K562 (cell line): ENCODE measurements around the gene FOXI1. TPM values are rescaled to one million over a fixed set of nuclear protein-coding genes. Genes with fewer than 3 reads are reported as not detected.
A peak's percentile ranks its signal among the peaks of the same experiment; 100 is the strongest.

Experiments
- C11orf30 ChIP-seq: fragments of 450-650 bp; IDR thresholded peaks from 2 replicates; pipeline ENCODE4 v1.6.1; 2016; ENCODE audit warnings: low read depth, mild to moderate bottlenecking
- CBFA2T2 ChIP-seq: fragments of 450-650 bp; conservative IDR thresholded peaks from 2 replicates; pipeline ENCODE4 v1.6.1; 2017; ENCODE audit warnings: mild to moderate bottlenecking
- CTCF ChIP-seq, 3 experiments: IDR thresholded peaks in 2 of 3; conservative IDR thresholded peaks in 1 of 3; 2 replicates each; pipeline ENCODE4 v1.5.1; 2011 to 2012; ENCODE audit warnings: low read length in 3 of 3, mild to moderate bottlenecking in 3 of 3, control low read depth in 2 of 3, improper control_type of control experiment in 1 of 3, inconsistent platforms in 1 of 3, low read depth in 1 of 3, mixed read lengths in 1 of 3, moderate library complexity in 1 of 3; ENCODE audit not compliant: insufficient read depth in 2 of 3
- EWSR1 ChIP-seq: fragments of 450-650 bp; IDR thresholded peaks from 2 replicates; pipeline ENCODE4 v1.6.1; 2018; ENCODE audit warnings: borderline replicate concordance, mild to moderate bottlenecking, low read depth, moderate library complexity; ENCODE audit not compliant: partially characterized antibody
- KHSRP ChIP-seq: fragments of 450-650 bp; IDR thresholded peaks from 2 replicates; pipeline ENCODE4 v1.6.1; 2017
- MAFG ChIP-seq: fragments of 450-650 bp; conservative IDR thresholded peaks from 2 replicates; pipeline ENCODE4 v1.6.1; 2016; ENCODE audit warnings: missing genetic modification characterization, missing compliant biosample characterization
- MAX ChIP-seq: sonication (generic); formaldehyde crosslinking; IDR thresholded peaks from 2 replicates; pipeline ENCODE4 v1.9.0; 2022; ENCODE audit warnings: mild to moderate bottlenecking, missing genetic modification reagents
- NFE2 ChIP-seq: IDR thresholded peaks from 2 replicates; pipeline ENCODE4 v1.6.1; 2014; ENCODE audit warnings: antibody characterized with exemption, low read depth
- NR2F6 ChIP-seq: fragments of 450-650 bp; formaldehyde crosslinking; IDR thresholded peaks from 2 replicates; pipeline ENCODE4 v1.4.0; 2020; ENCODE audit warnings: mild to moderate bottlenecking
- PKNOX1 ChIP-seq: fragments of 450-650 bp; IDR thresholded peaks from 2 replicates; pipeline ENCODE4 v1.6.1; 2016
- POLR2B ChIP-seq: fragments of 450-650 bp; IDR thresholded peaks from 2 replicates; pipeline ENCODE4 v1.6.1; 2018; ENCODE audit warnings: low read depth; ENCODE audit not compliant: partially characterized antibody
- RAD21 ChIP-seq, 2 experiments: fragments of 250-450 bp in 1 of 2; fragments of 450-650 bp in 1 of 2; sonication (Bioruptor Pico) in 1 of 2; formaldehyde crosslinking in 1 of 2; IDR thresholded peaks in 1 of 2; conservative IDR thresholded peaks in 1 of 2; 2 replicates each; pipeline versions ENCODE4 v1.4.0 to v1.8.0; 2020 to 2022; ENCODE audit warnings: mild to moderate bottlenecking in 2 of 2, moderate library complexity in 1 of 2
- RAD51 ChIP-seq: fragments of 450-650 bp; IDR thresholded peaks from 2 replicates; pipeline ENCODE4 v1.7.1; 2016; ENCODE audit warnings: low read depth, mild to moderate bottlenecking, borderline replicate concordance
- SUPT5H ChIP-seq: fragments of 450-650 bp; IDR thresholded peaks from 2 replicates; pipeline ENCODE4 v1.6.1; 2016
- TFAP4 ChIP-seq: sonication (generic); formaldehyde crosslinking; IDR thresholded peaks from 2 replicates; pipeline ENCODE4 v1.8.0; 2022; ENCODE audit warnings: missing genetic modification reagents, mild to moderate bottlenecking, moderate library complexity, borderline replicate concordance
- TFE3 ChIP-seq: fragments of 450-650 bp; formaldehyde crosslinking; IDR thresholded peaks from 2 replicates; pipeline ENCODE4 v1.4.0; 2020; ENCODE audit warnings: mild to moderate bottlenecking, mixed read lengths
- ZNF280B ChIP-seq: fragments of 250-450 bp; sonication (Bioruptor Pico); IDR thresholded peaks from 2 replicates; pipeline ENCODE4 v1.5.1; 2021; ENCODE audit warnings: mild to moderate bottlenecking
- ZNF512 ChIP-seq: IDR thresholded peaks from 2 replicates; pipeline ENCODE4 v1.6.1; 2016; ENCODE audit warnings: missing genetic modification characterization, missing compliant biosample characterization
- ZNF57 ChIP-seq: fragments of 450-650 bp; formaldehyde crosslinking; IDR thresholded peaks from 2 replicates; pipeline ENCODE4 v1.4.0; 2020; ENCODE audit warnings: mild to moderate bottlenecking, moderate library complexity
- polyA plus RNA-seq, 8 experiments: library from polyadenylated mRNA; depleted of rRNA in 4 of 8; stranded (reverse) in 5 of 8; unstranded in 3 of 8; fragments of >200 nt; fragmentation: Nextera tagmentation in 2 of 8; fragmentation: Illumina TruSeq in 1 of 8; extraction: Ambion mirVana in 2 of 8; extraction: Trizol in 1 of 8; gene quantifications; 2 replicates each; pipeline versions ENCODE4 v1.2.1 to v1.2.3, GENCODE V29; 2011 to 2014; ENCODE audit warnings: inconsistent platforms in 1 of 8, missing spikeins in 1 of 8
- total RNA-seq, 7 experiments: library from RNA; depleted of rRNA in 6 of 7; stranded (reverse); fragments of >200 nt in 6 of 7; fragmentation: Illumina TruSeq in 2 of 7; extraction: Trizol in 2 of 7; gene quantifications; 2 replicates each; pipeline versions ENCODE4 v1.2.1 to v1.2.3, GENCODE V29; 2011 to 2021; ENCODE audit warnings: low replicate concordance in 1 of 7

Gene FOXI1
- total and polyA plus RNA-seq, 9 of the 15 experiments (the other 6 are each of a cell fraction or from before 2014, with no cell fraction given): not detected

- TF ChIP-seq NR2F6 (CRISPR knock-in tag) (no peak), CTCF (IDR thresholded peaks at IDR 0.05 in 2 of 3, conservative IDR thresholded peaks at IDR 0.05 in 1 of 3; ENCODE audit: insufficient read depth in 2 of 3, low read depth in 1 of 3, low read length in 3 of 3) (peak in 1 of 3 experiments; percentile 27; a peak in 2 of 6 replicates), ZNF512 (tag) (no peak), ZNF57 (CRISPR knock-in tag) (no peak), CBFA2T2 (peak; percentile 48), RAD21 (CRISPR knock-in tag; conservative IDR thresholded peaks at IDR 0.05 in 1 of 2, IDR thresholded peaks at IDR 0.05 in 1 of 2) (peak in 1 of 2 experiments; percentile 23; a peak in 2 of 4 replicates), ZNF280B (no peak), MAFG (tag) (peak; percentile 90), EWSR1 (no peak), C11orf30 (peak; percentile 73; the same call in 1 of the 2 replicates), TFAP4 (CRISPR knock-in tag) (0 out of 2 replicates have a peak, but pooled peaks have one; percentile 28), RAD51 (peak; percentile 65), NFE2 (peak; percentile 85), POLR2B (no peak), KHSRP (no peak), TFE3 (CRISPR knock-in tag) (peak; percentile 43; the same call in 1 of the 2 replicates), MAX (CRISPR knock-in tag) (peak; percentile 57), SUPT5H (no peak), PKNOX1 (no peak)
Measured at GRCh38 chr5:170139786-170140335, 34.2 kb downstream of the FOXI1 start (continued).
